HL-60 (cell line): ENCODE measurements around the gene FGF16.

Experiments used
- DNase-seq, 2 experiments: peaks; one replicate each; pipeline ENCODE4 v3.0.0-alpha.2; 2010 to 2020; ENCODE audit warnings: low read depth in 1 of 2, low spot score in 1 of 2
- H3K27ac ChIP-seq: fragments of 250-450 bp; sonication (Bioruptor Pico); replicated peaks from 2 replicates; pipeline ENCODE4 v1.5.1; 2020; ENCODE audit warnings: mild to moderate bottlenecking, moderate library complexity
- H3K27me3 ChIP-seq: fragments of 250-450 bp; sonication (Bioruptor Pico); 2 replicates; pipeline ENCODE4 v1.5.1; 2021; ENCODE audit warnings: mild to moderate bottlenecking, moderate library complexity; ENCODE audit not compliant: insufficient read depth, poor library complexity, severe bottlenecking
- H3K4me3 ChIP-seq: replicated peaks from 2 replicates; pipeline ENCODE4 v1.5.1; 2011; ENCODE audit warnings: mild to moderate bottlenecking, control low read depth, low read length; ENCODE audit not compliant: insufficient read depth
- CTCF ChIP-seq: IDR thresholded peaks from one replicate; pipeline ENCODE4 v1.5.1; 2011; ENCODE audit warnings: low read length, control low read depth, inconsistent platforms; ENCODE audit not compliant: insufficient read depth
- GABPA ChIP-seq: IDR thresholded peaks from 2 replicates; pipeline ENCODE4 v1.6.1; 2012; ENCODE audit warnings: low read depth
- POLR2AphosphoS5 ChIP-seq: IDR thresholded peaks from 2 replicates; pipeline ENCODE4 v1.6.1; 2012; ENCODE audit warnings: low read depth
- REST ChIP-seq: IDR thresholded peaks from 2 replicates; pipeline ENCODE4 v1.6.1; 2012; ENCODE audit warnings: low read depth; ENCODE audit not compliant: insufficient replicate concordance
- SPI1 ChIP-seq: IDR thresholded peaks from 2 replicates; pipeline ENCODE4 v1.6.1; 2012; ENCODE audit warnings: low read depth, mild to moderate bottlenecking, borderline replicate concordance

FGF16 gene

GRCh38 chrX:77436271-77436670, 10.9 kb upstream of the FGF16 start:
- no peaks in the 10 kb centered on the region for H3K27me3 ChIP-seq
- DNase-seq = no peak
- TF ChIP-seq POLR2AphosphoS5 (no peak), SPI1 (no peak), REST (no peak), CTCF (no peak), GABPA (no peak)

GRCh38 chrX:77436682-77437081, 10.5 kb upstream of the FGF16 start:
- H3K27ac ChIP-seq = no peak overlapping the region
- H3K27me3 ChIP-seq = no peaks in the 10 kb centered on the region
- no peak for TF ChIP-seq POLR2AphosphoS5
- no peak for TF ChIP-seq CTCF
- no peak overlapping the region for H3K4me3 ChIP-seq
- no peak for DNase-seq

More at GRCh38 chrX:77436271-77436670, 10.9 kb upstream of the FGF16 start:
- no peak overlapping the region for H3K4me3 ChIP-seq
- no peak overlapping the region for H3K27ac ChIP-seq

GRCh38 chrX:77440330-77440729, 6.9 kb upstream of the FGF16 start:
- TF ChIP-seq SPI1 (no peak), REST (no peak), CTCF (no peak), POLR2AphosphoS5 (no peak), GABPA (no peak)
- DNase-seq = no peak
- no peak overlapping the region for H3K4me3 ChIP-seq
- no peak overlapping the region for H3K27ac ChIP-seq
- no peaks in the 10 kb centered on the region for H3K27me3 ChIP-seq

- TF ChIP-seq POLR2AphosphoS5 (no peak), GABPA (no peak), CTCF (no peak), SPI1 (no peak), REST (no peak)
- Histone ChIP-seq H3K4me3 (no peak overlapping the region), H3K27ac (no peak overlapping the region), H3K27me3 (no peaks in the 10 kb centered on the region)
- DNase-seq = no peak
Observed at GRCh38 chrX:77441033-77441432, 6.2 kb upstream of the FGF16 start.
